Measurements from ENCODE around the gene CNGB1.
"Not testable (repeated sequence)": the region's sequence is repeated elsewhere in the genome, so short reads cannot be mapped to it uniquely, and the experiment has no call there.

CNGB1 gene

GRCh38 chr16:57883480-57883879, 87.4 kb downstream of the CNGB1 start:
- H3K36me3 ChIP-seq (ENCODE audit: control insufficient read depth in 2 of 2, insufficient read depth in 2 of 2, low read length in 2 of 2) = no peaks in the 10 kb centered on the region
- peaks cover 29 to 37% of the 10 kb centered on the region in 2 donors for H3K27me3 ChIP-seq (ENCODE audit: control insufficient read depth in 2 of 2, insufficient read depth in 2 of 2, low read length in 2 of 2)
- H3K9me3 ChIP-seq (ENCODE audit: control insufficient read depth in 2 of 2, low read length in 2 of 2) = no peaks in the 10 kb centered on the region
- no peak overlapping the region for H3K9ac ChIP-seq (ENCODE audit: low read depth in 1 of 2, low read length in 2 of 2)
- H3K4me3 ChIP-seq (ENCODE audit: low read length in 2 of 2) = no peak overlapping the region
- no peak overlapping the region for H3K27ac ChIP-seq (ENCODE audit: low read depth in 2 of 2, low read length in 2 of 2)
- H3K4me1 ChIP-seq (ENCODE audit: control insufficient read depth in 2 of 2, insufficient read depth in 2 of 2, low read length in 2 of 2) = no peaks in the 10 kb centered on the region

- Histone ChIP-seq H3K9me3 (ENCODE audit: control insufficient read depth in 2 of 2, low read length in 2 of 2) (no peaks in the 10 kb centered on the region), H3K36me3 (ENCODE audit: control insufficient read depth in 2 of 2, insufficient read depth in 2 of 2, low read length in 2 of 2) (no peaks in the 10 kb centered on the region)
Measured at GRCh38 chr16:57882792-57883191, 88.1 kb downstream of the CNGB1 start.

GRCh38 chr16:57882206-57882605, 88.7 kb downstream of the CNGB1 start:
- no peak overlapping the region for H3K4me3 ChIP-seq (ENCODE audit: low read length in 2 of 2)
- H3K9me3 ChIP-seq (ENCODE audit: control insufficient read depth in 2 of 2, low read length in 2 of 2) = no peaks in the 10 kb centered on the region
- H3K9ac ChIP-seq (ENCODE audit: low read depth in 1 of 2, low read length in 2 of 2) = no peak overlapping the region
- H3K36me3 ChIP-seq (ENCODE audit: control insufficient read depth in 2 of 2, insufficient read depth in 2 of 2, low read length in 2 of 2) = no peaks in the 10 kb centered on the region
- peaks cover 27 to 34% of the 10 kb centered on the region in 2 donors for H3K27me3 ChIP-seq (ENCODE audit: control insufficient read depth in 2 of 2, insufficient read depth in 2 of 2, low read length in 2 of 2)
- H3K4me1 ChIP-seq (ENCODE audit: control insufficient read depth in 2 of 2, insufficient read depth in 2 of 2, low read length in 2 of 2) = no peaks in the 10 kb centered on the region
- no peak overlapping the region for H3K27ac ChIP-seq (ENCODE audit: low read depth in 2 of 2, low read length in 2 of 2)

More at GRCh38 chr16:57882792-57883191, 88.1 kb downstream of the CNGB1 start:
- Histone ChIP-seq H3K4me3 (ENCODE audit: low read length in 2 of 2) (no peak overlapping the region), H3K9ac (ENCODE audit: low read depth in 1 of 2, low read length in 2 of 2) (no peak overlapping the region), H3K27ac (ENCODE audit: low read depth in 2 of 2, low read length in 2 of 2) (no peak overlapping the region), H3K27me3 (ENCODE audit: control insufficient read depth in 2 of 2, insufficient read depth in 2 of 2, low read length in 2 of 2) (peaks cover 29 to 34% of the 10 kb centered on the region in 2 donors), H3K4me1 (ENCODE audit: control insufficient read depth in 2 of 2, insufficient read depth in 2 of 2, low read length in 2 of 2) (no peaks in the 10 kb centered on the region)

GRCh38 chr16:57878586-57878985, 92.3 kb downstream of the CNGB1 start:
- Histone ChIP-seq H3K9ac (ENCODE audit: low read depth in 1 of 2, low read length in 2 of 2) (no peak overlapping the region), H3K9me3 (ENCODE audit: control insufficient read depth in 2 of 2, low read length in 2 of 2) (no peaks in the 10 kb centered on the region), H3K4me3 (ENCODE audit: low read length in 2 of 2) (no peak overlapping the region)

GRCh38 chr16:57876210-57876609, 94.7 kb downstream of the CNGB1 start:
- Histone ChIP-seq H3K36me3 (ENCODE audit: control insufficient read depth in 2 of 2, insufficient read depth in 2 of 2, low read length in 2 of 2) (no peaks in the 10 kb centered on the region), H3K9ac (ENCODE audit: low read depth in 1 of 2, low read length in 2 of 2) (no peak overlapping the region), H3K27me3 (ENCODE audit: control insufficient read depth in 2 of 2, insufficient read depth in 2 of 2, low read length in 2 of 2) (no peaks in the 10 kb centered on the region), H3K4me3 (ENCODE audit: low read length in 2 of 2) (no peak overlapping the region), H3K27ac (ENCODE audit: low read depth in 2 of 2, low read length in 2 of 2) (no peak overlapping the region), H3K9me3 (ENCODE audit: control insufficient read depth in 2 of 2, low read length in 2 of 2) (no peaks in the 10 kb centered on the region), H3K4me1 (ENCODE audit: control insufficient read depth in 2 of 2, insufficient read depth in 2 of 2, low read length in 2 of 2) (no peaks in the 10 kb centered on the region)

More at GRCh38 chr16:57878586-57878985, 92.3 kb downstream of the CNGB1 start:
- Histone ChIP-seq H3K36me3 (ENCODE audit: control insufficient read depth in 2 of 2, insufficient read depth in 2 of 2, low read length in 2 of 2) (no peaks in the 10 kb centered on the region), H3K27me3 (ENCODE audit: control insufficient read depth in 2 of 2, insufficient read depth in 2 of 2, low read length in 2 of 2) (peaks cover 15 to 16% of the 10 kb centered on the region in 2 donors), H3K4me1 (ENCODE audit: control insufficient read depth in 2 of 2, insufficient read depth in 2 of 2, low read length in 2 of 2) (no peaks in the 10 kb centered on the region), H3K27ac (ENCODE audit: low read depth in 2 of 2, low read length in 2 of 2) (no peak overlapping the region)

- no peak overlapping the region for H3K27ac ChIP-seq (ENCODE audit: low read depth in 2 of 2, low read length in 2 of 2)
- no peak overlapping the region for H3K9ac ChIP-seq (ENCODE audit: low read depth in 1 of 2, low read length in 2 of 2)
- peaks cover 0 to 3% of the 10 kb centered on the region in 2 donors for H3K27me3 ChIP-seq (ENCODE audit: control insufficient read depth in 2 of 2, insufficient read depth in 2 of 2, low read length in 2 of 2)
- H3K9me3 ChIP-seq (ENCODE audit: control insufficient read depth in 2 of 2, low read length in 2 of 2) = no peaks in the 10 kb centered on the region
- no peaks in the 10 kb centered on the region for H3K36me3 ChIP-seq (ENCODE audit: control insufficient read depth in 2 of 2, insufficient read depth in 2 of 2, low read length in 2 of 2)
- no peaks in the 10 kb centered on the region for H3K4me1 ChIP-seq (ENCODE audit: control insufficient read depth in 2 of 2, insufficient read depth in 2 of 2, low read length in 2 of 2)
- H3K4me3 ChIP-seq (ENCODE audit: low read length in 2 of 2) = no peak overlapping the region
Measured at GRCh38 chr16:57875347-57875746, 95.6 kb downstream of the CNGB1 start.

- Histone ChIP-seq H3K4me3 (ENCODE audit: low read length in 2 of 2) (no peak overlapping the region), H3K27ac (ENCODE audit: low read depth in 2 of 2, low read length in 2 of 2) (no peak overlapping the region), H3K36me3 (ENCODE audit: control insufficient read depth in 2 of 2, insufficient read depth in 2 of 2, low read length in 2 of 2) (no peaks in the 10 kb centered on the region), H3K4me1 (ENCODE audit: control insufficient read depth in 2 of 2, insufficient read depth in 2 of 2, low read length in 2 of 2) (no peaks in the 10 kb centered on the region), H3K9me3 (ENCODE audit: control insufficient read depth in 2 of 2, low read length in 2 of 2) (no peaks in the 10 kb centered on the region), H3K27me3 (ENCODE audit: control insufficient read depth in 2 of 2, insufficient read depth in 2 of 2, low read length in 2 of 2) (peaks cover 0 to 3% of the 10 kb centered on the region in 2 donors), H3K9ac (ENCODE audit: low read depth in 1 of 2, low read length in 2 of 2) (no peak overlapping the region)
Measured at GRCh38 chr16:57873218-57873617, 97.7 kb downstream of the CNGB1 start.

- H3K9ac ChIP-seq (ENCODE audit: low read depth in 1 of 2, low read length in 2 of 2); H3K36me3 ChIP-seq (ENCODE audit: control insufficient read depth in 2 of 2, insufficient read depth in 2 of 2, low read length in 2 of 2); H3K4me1 ChIP-seq (ENCODE audit: control insufficient read depth in 2 of 2, insufficient read depth in 2 of 2, low read length in 2 of 2); H3K9me3 ChIP-seq (ENCODE audit: control insufficient read depth in 2 of 2, low read length in 2 of 2); H3K4me3 ChIP-seq (ENCODE audit: low read length in 2 of 2); H3K27me3 ChIP-seq (ENCODE audit: control insufficient read depth in 2 of 2, insufficient read depth in 2 of 2, low read length in 2 of 2); H3K27ac ChIP-seq (ENCODE audit: low read depth in 2 of 2, low read length in 2 of 2): not testable (repeated sequence)
Measured at GRCh38 chr16:57872764-57873163, 98.2 kb downstream of the CNGB1 start.

GRCh38 chr16:57871456-57871855, 99.5 kb downstream of the CNGB1 start:
- H3K9ac ChIP-seq (ENCODE audit: low read depth in 1 of 2, low read length in 2 of 2) = no peak overlapping the region
- peaks cover 0 to 3% of the 10 kb centered on the region in 2 donors for H3K27me3 ChIP-seq (ENCODE audit: control insufficient read depth in 2 of 2, insufficient read depth in 2 of 2, low read length in 2 of 2)
- no peak overlapping the region for H3K27ac ChIP-seq (ENCODE audit: low read depth in 2 of 2, low read length in 2 of 2)
- H3K4me3 ChIP-seq (ENCODE audit: low read length in 2 of 2) = no peak overlapping the region
- H3K36me3 ChIP-seq (ENCODE audit: control insufficient read depth in 2 of 2, insufficient read depth in 2 of 2, low read length in 2 of 2) = no peaks in the 10 kb centered on the region
- no peaks in the 10 kb centered on the region for H3K4me1 ChIP-seq (ENCODE audit: control insufficient read depth in 2 of 2, insufficient read depth in 2 of 2, low read length in 2 of 2)
- no peaks in the 10 kb centered on the region for H3K9me3 ChIP-seq (ENCODE audit: control insufficient read depth in 2 of 2, low read length in 2 of 2)

GRCh38 chr16:57870753-57871454, 100.0 kb downstream of the CNGB1 start:
- H3K4me1 ChIP-seq (ENCODE audit: control insufficient read depth in 2 of 2, insufficient read depth in 2 of 2, low read length in 2 of 2) = no peaks in the 10 kb centered on the region
- H3K9me3 ChIP-seq (ENCODE audit: control insufficient read depth in 2 of 2, low read length in 2 of 2) = no peaks in the 10 kb centered on the region
- no peaks in the 10 kb centered on the region for H3K36me3 ChIP-seq (ENCODE audit: control insufficient read depth in 2 of 2, insufficient read depth in 2 of 2, low read length in 2 of 2)
- no peak overlapping the region for H3K9ac ChIP-seq (ENCODE audit: low read depth in 1 of 2, low read length in 2 of 2)
- no peak overlapping the region for H3K27ac ChIP-seq (ENCODE audit: low read depth in 2 of 2, low read length in 2 of 2)
- no peak overlapping the region for H3K4me3 ChIP-seq (ENCODE audit: low read length in 2 of 2)
- H3K27me3 ChIP-seq (ENCODE audit: control insufficient read depth in 2 of 2, insufficient read depth in 2 of 2, low read length in 2 of 2) = peaks cover 0 to 3% of the 10 kb centered on the region in 2 donors
